ENCODE data around the gene SLC25A25. TPM values are rescaled to one million over a fixed set of nuclear protein-coding genes. Genes with fewer than 3 reads are reported as not detected.

SLC25A25 gene
- total RNA-seq, 3 donors from 2014 or later (not counting 1 experiment from before 2014, with no cell fraction given), result 16.8 to 19.1 (median 18.9) TPM

- no peak for ATAC-seq
- no peak for TF ChIP-seq CTCF (IDR thresholded peaks at IDR 0.05)
- 71% methylated on average over 13 of the region's 13 CpGs for WGBS (ENCODE audit: insufficient coverage)
- DNase-seq, result no peak
- H3K27ac ChIP-seq (ENCODE audit: low read length), result no peak overlapping the region
- Mint-ChIP-seq H3K4me3 (no peak overlapping the region), H3K9me3 (no peaks in the 10 kb centered on the region), H3K4me1 (peaks cover 49 to 64% of the 10 kb centered on the region in 2 donors), H3K36me3 (no peaks in the 10 kb centered on the region), H3K27me3 (ENCODE audit: low read depth in 2 of 2) (no peaks in the 10 kb centered on the region), H3K27ac (peak overlapping the region in 1 of 2 donors; percentile 84)
- H3K36me3 ChIP-seq (ENCODE audit: control insufficient read depth, insufficient read depth, low read length), result peaks cover 2% of the 10 kb centered on the region
- no peaks in the 10 kb centered on the region for H3K27me3 ChIP-seq (ENCODE audit: control insufficient read depth, insufficient read depth, low read length)
- H3K4me1 ChIP-seq (ENCODE audit: control insufficient read depth, insufficient read depth, low read length), result peaks cover 28% of the 10 kb centered on the region
- no peaks in the 10 kb centered on the region for H3K9me3 ChIP-seq (ENCODE audit: control insufficient read depth, insufficient read depth, low read length)
- intact Hi-C loops (cut with micrococcal nuclease), result no loop called here
- H3K4me3 ChIP-seq (ENCODE audit: low read length), result no peak overlapping the region
Observed at GRCh38 chr9:128091571-128091970, 23.5 kb downstream of the SLC25A25 start.

- TF ChIP-seq CTCF (IDR thresholded peaks at IDR 0.05), result no peak
- Mint-ChIP-seq H3K4me3 (no peak overlapping the region), H3K4me1 (peaks cover 52 to 71% of the 10 kb centered on the region in 2 donors), H3K36me3 (no peaks in the 10 kb centered on the region), H3K27ac (peak overlapping the region; percentile 38 to 84), H3K9me3 (no peaks in the 10 kb centered on the region), H3K27me3 (ENCODE audit: low read depth in 2 of 2) (no peaks in the 10 kb centered on the region)
- no peak overlapping the region for H3K4me3 ChIP-seq (ENCODE audit: low read length)
- H3K27ac ChIP-seq (ENCODE audit: low read length), result no peak overlapping the region
- ATAC-seq (no peak), DNase-seq (no peak)
- H3K4me1 ChIP-seq (ENCODE audit: control insufficient read depth, insufficient read depth, low read length), result peaks cover 28% of the 10 kb centered on the region
- H3K9me3 ChIP-seq (ENCODE audit: control insufficient read depth, insufficient read depth, low read length), result no peaks in the 10 kb centered on the region
- WGBS (ENCODE audit: insufficient coverage), result 93% methylated on average over 14 of the region's 16 CpGs
- H3K36me3 ChIP-seq (ENCODE audit: control insufficient read depth, insufficient read depth, low read length), result peaks cover 2% of the 10 kb centered on the region
- H3K27me3 ChIP-seq (ENCODE audit: control insufficient read depth, insufficient read depth, low read length), result no peaks in the 10 kb centered on the region
- intact Hi-C loops (cut with micrococcal nuclease), result no loop called here
Observed at GRCh38 chr9:128092199-128092977, 24.4 kb downstream of the SLC25A25 start.

- Histone ChIP-seq H3K27ac (ENCODE audit: low read length) (no peak overlapping the region), H3K4me3 (ENCODE audit: low read length) (no peak overlapping the region), H3K27me3 (ENCODE audit: control insufficient read depth, insufficient read depth, low read length) (no peaks in the 10 kb centered on the region), H3K4me1 (ENCODE audit: control insufficient read depth, insufficient read depth, low read length) (peaks cover 33% of the 10 kb centered on the region), H3K36me3 (ENCODE audit: control insufficient read depth, insufficient read depth, low read length) (peaks cover 2% of the 10 kb centered on the region), H3K9me3 (ENCODE audit: control insufficient read depth, insufficient read depth, low read length) (no peaks in the 10 kb centered on the region)
- H3K36me3 Mint-ChIP-seq, result no peaks in the 10 kb centered on the region
- no peak overlapping the region for H3K4me3 Mint-ChIP-seq
- peak overlapping the region; percentile 62 to 84 for H3K27ac Mint-ChIP-seq
- peaks cover 47 to 71% of the 10 kb centered on the region in 2 donors for H3K4me1 Mint-ChIP-seq
- H3K27me3 Mint-ChIP-seq (ENCODE audit: low read depth in 2 of 2), result no peaks in the 10 kb centered on the region
- H3K9me3 Mint-ChIP-seq, result no peaks in the 10 kb centered on the region
- no peak for ATAC-seq
- 68% methylated on average over 3 of the region's 4 CpGs for WGBS (ENCODE audit: insufficient coverage)
- TF ChIP-seq CTCF (IDR thresholded peaks at IDR 0.05), result no peak
- DNase-seq, result peak in 1 of 2 donors; percentile 73
- intact Hi-C loops (cut with micrococcal nuclease), result no loop called here
Observed at GRCh38 chr9:128093011-128093410, 25.0 kb downstream of the SLC25A25 start.
